Sigmoid colon (tissue), 7 donors: ENCODE measurements around the gene COL8A1. TPM values are rescaled to one million over a fixed set of nuclear protein-coding genes. Genes with fewer than 3 reads are reported as not detected.
"Not testable (repeated sequence)": the region's sequence is repeated elsewhere in the genome, so short reads cannot be mapped to it uniquely, and the experiment has no call there.

ENCODE experiments used
- DNase-seq: peaks from one replicate; pipeline ENCODE4 v3.0.0-alpha.2; 2019
- H3K27ac ChIP-seq, 4 donors: fragments of 200-600 bp; sonication (generic); one replicate each; pipeline ENCODE4 v1.5.1; 2016 to 2019; ENCODE audit warnings: mild to moderate bottlenecking in 1 of 4
- H3K27me3 ChIP-seq, 3 donors: fragments of 200-600 bp; sonication (generic); one replicate each; pipeline ENCODE4 v1.5.1; 2019; ENCODE audit warnings: mild to moderate bottlenecking in 1 of 3
- H3K36me3 ChIP-seq, 4 donors: fragments of 200-600 bp; sonication (generic); one replicate each; pipeline ENCODE4 v1.5.1; 2016 to 2019
- H3K4me1 ChIP-seq, 4 donors: fragments of 200-600 bp; sonication (generic); one replicate each; pipeline ENCODE4 v1.5.1; 2017 to 2019
- H3K4me3 ChIP-seq, 4 donors: fragments of 200-600 bp; sonication (generic); one replicate each; pipeline ENCODE4 v1.5.1; 2017 to 2019; ENCODE audit warnings: mild to moderate bottlenecking in 2 of 4, moderate library complexity in 1 of 4
- H3K9me3 ChIP-seq, 4 donors: fragments of 200-600 bp in 3 of 4; sonication (generic) in 3 of 4; one replicate each; pipeline versions ENCODE4 v1.5.1 to v1.6.1; 2013 to 2019
- EP300 ChIP-seq, 4 donors: sonication (generic); formaldehyde crosslinking; IDR thresholded peaks; one replicate each; pipeline ENCODE4 v1.6.1; 2017; ENCODE audit warnings: antibody characterized with exemption in 4 of 4
- POLR2A ChIP-seq, 2 donors: fragments of 450-650 bp; IDR thresholded peaks; one replicate each; pipeline ENCODE4 v1.6.1; 2016; ENCODE audit warnings: antibody characterized with exemption in 2 of 2, mild to moderate bottlenecking in 2 of 2, moderate library complexity in 2 of 2
- POLR2AphosphoS5 ChIP-seq, 4 donors: sonication (generic); formaldehyde crosslinking; IDR thresholded peaks; one replicate each; pipeline ENCODE4 v1.6.1; 2017; ENCODE audit warnings: antibody characterized with exemption in 4 of 4
- WGBS, 2 donors: extraction: QIAGEN DNeasy Blood & Tissue Kit; methylation state at CpG; one replicate each; pipeline ENCODE4 v1.1.7; 2013; 5-methylcytosine and 5-hydroxymethylcytosine counted together
- intact Hi-C: fragments of 100-400 bp; cut with DNase I; formaldehyde crosslinking; loops from one replicate; pipeline ENCODE4 v1.15.1; 2023
- polyA plus RNA-seq, 3 donors: library from polyadenylated mRNA; stranded (reverse); fragments of 200-250 nt; gene quantifications; one replicate each; pipeline ENCODE4 v1.2.3, GENCODE V29; 2013
- total RNA-seq, 4 donors: library from RNA; depleted of rRNA; stranded (reverse); fragments of >200 nt; gene quantifications; one replicate each; pipeline ENCODE4 v1.1.0, GENCODE V29; 2016
- TF ChIP-seq, protein P1 (sequence below), 4 experiments: fragments of 450-650 bp in 3 of 4; fragments of 200-600 bp in 1 of 4; IDR thresholded peaks; one replicate each; pipeline ENCODE4 v1.5.1; 2016 to 2019; ENCODE audit warnings: antibody characterized with exemption in 4 of 4, mild to moderate bottlenecking in 3 of 4, moderate library complexity in 2 of 4
- donor health status: healthy with polysubstance abuse.
- donor health status: Bipolar disorder and iron deficiency.
- donor health status: healthy.

Gene COL8A1
- total and polyA plus RNA-seq, 7 donors = 0.23 to 39.6 (median 15.3) TPM

- DNase-seq = no peak
- Histone ChIP-seq H3K27me3 (no peaks in the 10 kb centered on the region), H3K4me3 (no peak overlapping the region), H3K36me3 (no peaks in the 10 kb centered on the region), H3K4me1 (peaks cover 0 to 8% (median 7%) of the 10 kb centered on the region in 4 donors), H3K9me3 (no peaks in the 10 kb centered on the region), H3K27ac (no peak overlapping the region)
- WGBS, 2 donors = 28 to 79% methylated on average over 1 of the region's 1 CpG
- intact Hi-C loops = loop anchor here (10.0 kb wide), 1 partner anchor 497 kb away; the partner anchor contains the start of gene NIT2
- TF ChIP-seq POLR2AphosphoS5 (IDR thresholded peaks at IDR 0.05) (no peak), EP300 (IDR thresholded peaks at IDR 0.05) (no peak), POLR2A (IDR thresholded peaks at IDR 0.05) (no peak)
- TF ChIP-seq, protein P1, sequence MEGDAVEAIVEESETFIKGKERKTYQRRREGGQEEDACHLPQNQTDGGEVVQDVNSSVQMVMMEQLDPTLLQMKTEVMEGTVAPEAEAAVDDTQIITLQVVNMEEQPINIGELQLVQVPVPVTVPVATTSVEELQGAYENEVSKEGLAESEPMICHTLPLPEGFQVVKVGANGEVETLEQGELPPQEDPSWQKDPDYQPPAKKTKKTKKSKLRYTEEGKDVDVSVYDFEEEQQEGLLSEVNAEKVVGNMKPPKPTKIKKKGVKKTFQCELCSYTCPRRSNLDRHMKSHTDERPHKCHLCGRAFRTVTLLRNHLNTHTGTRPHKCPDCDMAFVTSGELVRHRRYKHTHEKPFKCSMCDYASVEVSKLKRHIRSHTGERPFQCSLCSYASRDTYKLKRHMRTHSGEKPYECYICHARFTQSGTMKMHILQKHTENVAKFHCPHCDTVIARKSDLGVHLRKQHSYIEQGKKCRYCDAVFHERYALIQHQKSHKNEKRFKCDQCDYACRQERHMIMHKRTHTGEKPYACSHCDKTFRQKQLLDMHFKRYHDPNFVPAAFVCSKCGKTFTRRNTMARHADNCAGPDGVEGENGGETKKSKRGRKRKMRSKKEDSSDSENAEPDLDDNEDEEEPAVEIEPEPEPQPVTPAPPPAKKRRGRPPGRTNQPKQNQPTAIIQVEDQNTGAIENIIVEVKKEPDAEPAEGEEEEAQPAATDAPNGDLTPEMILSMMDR (IDR thresholded peaks at IDR 0.05) = no peak
These were observed 199.3 kb downstream of the COL8A1 start for GRCh38 chr3:99837715-99838114.

GRCh38 chr3:99838755-99839154, 200.4 kb downstream of the COL8A1 start:
- Histone ChIP-seq H3K4me1 (peaks cover 0 to 13% (median 10%) of the 10 kb centered on the region in 4 donors), H3K36me3 (no peaks in the 10 kb centered on the region), H3K27me3 (no peaks in the 10 kb centered on the region), H3K4me3 (no peak overlapping the region), H3K27ac (no peak overlapping the region), H3K9me3 (no peaks in the 10 kb centered on the region)
- DNase-seq = no peak
- TF ChIP-seq, protein P1 (IDR thresholded peaks at IDR 0.05) = no peak
- TF ChIP-seq POLR2A (IDR thresholded peaks at IDR 0.05) (no peak), EP300 (IDR thresholded peaks at IDR 0.05) (no peak), POLR2AphosphoS5 (IDR thresholded peaks at IDR 0.05) (no peak)
- intact Hi-C loops = loop anchor here (10.0 kb wide), 1 partner anchor 496 kb away; the partner anchor contains the start of gene NIT2

DNA sequence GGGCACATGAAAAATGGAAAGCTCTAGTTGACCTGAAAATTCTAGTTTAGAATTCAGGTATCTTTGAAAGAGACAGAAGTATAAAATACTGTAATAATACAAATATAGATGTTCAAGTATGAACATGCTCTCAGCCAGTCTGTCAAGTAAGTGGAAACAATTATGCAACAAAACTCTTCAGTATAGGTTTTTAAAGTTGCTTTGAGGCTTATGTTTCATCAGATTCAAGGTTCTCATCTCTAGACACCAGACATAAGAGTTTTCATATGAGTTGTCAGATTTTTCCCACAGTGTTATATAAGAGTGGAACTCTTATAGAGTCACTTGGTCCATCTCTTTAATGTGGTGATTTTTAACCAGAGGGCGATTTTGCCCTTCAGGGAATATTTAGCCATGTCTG, 201.2 kb downstream of the COL8A1 start:
- Histone ChIP-seq H3K27ac (no peak overlapping the region), H3K27me3 (no peaks in the 10 kb centered on the region), H3K4me3 (no peak overlapping the region), H3K36me3 (no peaks in the 10 kb centered on the region), H3K9me3 (no peaks in the 10 kb centered on the region), H3K4me1 (peaks cover 0 to 22% (median 18%) of the 10 kb centered on the region in 4 donors)
- 82 to 88% methylated on average over 1 of the region's 1 CpG for WGBS, 2 donors
- TF ChIP-seq EP300 (IDR thresholded peaks at IDR 0.05) = no peak
- TF ChIP-seq POLR2AphosphoS5 (IDR thresholded peaks at IDR 0.05) = no peak
- TF ChIP-seq, protein P1 (IDR thresholded peaks at IDR 0.05) = no peak
- no peak for TF ChIP-seq POLR2A (IDR thresholded peaks at IDR 0.05)
- intact Hi-C loops = loop anchor here (10.0 kb wide), 1 partner anchor 495 kb away; the partner anchor contains the start of gene NIT2
- no peak for DNase-seq

- H3K36me3 ChIP-seq, intact Hi-C loops, H3K9me3 ChIP-seq, H3K27me3 ChIP-seq, DNase-seq, H3K4me3 ChIP-seq: not testable (repeated sequence)
- WGBS, 2 donors = 97% methylated on average over 4 of the region's 4 CpGs
- peak overlapping the region in 1 of 4 donors; percentile 94 for H3K27ac ChIP-seq
- peaks cover 0 to 45% (median 37%) of the 10 kb centered on the region in 4 donors for H3K4me1 ChIP-seq
These were observed 203.6 kb downstream of the COL8A1 start for GRCh38 chr3:99841949-99842348.

GRCh38 chr3:99842826-99843589, 204.6 kb downstream of the COL8A1 start:
- H3K27ac ChIP-seq = peak overlapping the region; percentile 70 to 95 (median 88)
- DNase-seq = no peak
- 24 to 49% methylated on average over 2 of the region's 2 CpGs for WGBS, 2 donors
- no peaks in the 10 kb centered on the region for H3K27me3 ChIP-seq
- H3K4me3 ChIP-seq = no peak overlapping the region
- intact Hi-C loops = no loop called here
- no peaks in the 10 kb centered on the region for H3K36me3 ChIP-seq
- TF ChIP-seq POLR2AphosphoS5 (IDR thresholded peaks at IDR 0.05) (peak in 2 of 4 donors; percentile 24 to 27), EP300 (IDR thresholded peaks at IDR 0.05) (no peak)
- TF ChIP-seq, protein P1 (IDR thresholded peaks at IDR 0.05) = peak; percentile 41 to 78 (median 70)
- no peaks in the 10 kb centered on the region for H3K9me3 ChIP-seq
- peaks cover 0 to 56% (median 46%) of the 10 kb centered on the region in 4 donors for H3K4me1 ChIP-seq
